GM10248 (cell line): Measurements from ENCODE around the gene CASD1.

ENCODE experiments used
- CTCF ChIA-PET: fragments of 300-600 bp; sonication (Branson Sonifier 250); formaldehyde crosslinking; extraction: SDS; loops from one replicate; lab custom pipeline; 2021; ENCODE audit warnings: antibody characterized with exemption; lab: Yijun Ruan, JAX
- POLR2A ChIA-PET: fragments of 350-650 bp; sonication (Branson Sonifier 250); formaldehyde crosslinking; extraction: SDS; loops from one replicate; lab custom pipeline; 2020; ENCODE audit warnings: antibody characterized with exemption; lab: Yijun Ruan, JAX
- DNase-seq: peaks from one replicate; pipeline ENCODE4 v3.0.0; 2012; ENCODE audit errors: extremely low spot score
- CTCF ChIP-seq: IDR thresholded peaks from 2 replicates; pipeline ENCODE4 v1.5.1; 2012; ENCODE audit warnings: mild to moderate bottlenecking, low read depth; ENCODE audit errors: extremely low read depth, missing control alignments, control extremely low read depth

Gene CASD1

GRCh38 chr7:94567396-94567795 lies 57.8 kb downstream of the CASD1 start:
- POLR2A ChIA-PET, result no interaction called here
- CTCF ChIA-PET, result no interaction called here
- TF ChIP-seq CTCF, result no peak
- DNase-seq, result no peak

- ChIA-PET POLR2A (no interaction called here), CTCF (interaction anchor here (1.4 to 2.1 kb wide), 2 partner anchors 10 to 19 kb away, joined by 4 read pairs; no protein-coding TSS in a partner anchor)
- DNase-seq, result no peak
- TF ChIP-seq CTCF, result no peak
These were observed 62.2 kb downstream of the CASD1 start for GRCh38 chr7:94571816-94572215.

- DNase-seq, result no peak
- no peak for TF ChIP-seq CTCF
- CTCF ChIA-PET, result no interaction called here
- POLR2A ChIA-PET, result no interaction called here
These were observed 66.0 kb downstream of the CASD1 start for GRCh38 chr7:94575646-94576045.

GRCh38 chr7:94576316-94576715 lies 66.7 kb downstream of the CASD1 start:
- POLR2A ChIA-PET, result no interaction called here
- no peak for DNase-seq
- TF ChIP-seq CTCF, result no peak
- CTCF ChIA-PET, result no interaction called here

GRCh38 chr7:94577357-94577756 lies 67.7 kb downstream of the CASD1 start:
- ChIA-PET CTCF (no interaction called here), POLR2A (no interaction called here)
- no peak for DNase-seq
- no peak for TF ChIP-seq CTCF

- CTCF ChIA-PET, result no interaction called here
- DNase-seq, result no peak
- POLR2A ChIA-PET, result no interaction called here
- no peak for TF ChIP-seq CTCF
These were observed 69.0 kb downstream of the CASD1 start for GRCh38 chr7:94578614-94579013.

GRCh38 chr7:94579470-94579869 lies 69.9 kb downstream of the CASD1 start:
- no peak for TF ChIP-seq CTCF
- CTCF ChIA-PET, result interaction anchor here (1.0 to 1.2 kb wide), 2 partner anchors 14 to 41 kb away, joined by 3 to 4 read pairs; no protein-coding TSS in a partner anchor
- DNase-seq, result no peak
- POLR2A ChIA-PET, result no interaction called here
